GM19324 (cell line): ENCODE results near the gene FICD.
"Not testable (repeated sequence)": the region's sequence is repeated elsewhere in the genome, so short reads cannot be mapped to it uniquely, and the experiment has no call there.

ENCODE experiments used
- ATAC-seq: cut with Tn5 transposase; IDR thresholded peaks from one replicate; pipeline ENCODE4 v1.9.1; 2021; ENCODE audit warnings: mild to moderate bottlenecking, moderate library complexity; ENCODE audit not compliant: unreplicated experiment, low FRiP score

The FICD gene

GRCh38 chr12:108531929-108532848, 17.1 kb downstream of the FICD start:
- ATAC-seq: no peak

- no peak for ATAC-seq
Observed at GRCh38 chr12:108538146-108538545, 23.1 kb downstream of the FICD start.

GRCh38 chr12:108538616-108539195, 23.6 kb downstream of the FICD start:
- ATAC-seq: no peak

- ATAC-seq: no peak
Observed at GRCh38 chr12:108542320-108542719, 27.2 kb downstream of the FICD start.

- no peak for ATAC-seq
Observed at GRCh38 chr12:108543652-108544051, 28.6 kb downstream of the FICD start.

- no peak for ATAC-seq
Observed at GRCh38 chr12:108547686-108548085, 32.6 kb downstream of the FICD start.

GRCh38 chr12:108548954-108549521, 34.0 kb downstream of the FICD start:
- ATAC-seq: no peak

- ATAC-seq: no peak
Observed at GRCh38 chr12:108551535-108551934, 36.5 kb downstream of the FICD start.

GRCh38 chr12:108553799-108554198, 38.7 kb downstream of the FICD start:
- ATAC-seq: no peak

GRCh38 chr12:108555383-108555782, 40.3 kb downstream of the FICD start:
- ATAC-seq: not testable (repeated sequence)

- ATAC-seq: no peak
Observed at GRCh38 chr12:108559007-108559655, 44.1 kb downstream of the FICD start.

- no peak for ATAC-seq
Observed at GRCh38 chr12:108559748-108560147, 44.7 kb downstream of the FICD start.

GRCh38 chr12:108560321-108560721, 45.2 kb downstream of the FICD start:
- no peak for ATAC-seq

GRCh38 chr12:108560752-108561719, 46.0 kb downstream of the FICD start, which contains the start of gene SART3:
TSS of gene SART3 (minus strand) at chr12:108561173. CDS start at chr12:108561154, 19 bp downstream.
- ATAC-seq: peak; percentile 37

- no peak for ATAC-seq
Observed at GRCh38 chr12:108561852-108562347, 46.8 kb downstream of the FICD start.

- peak; percentile 74 for ATAC-seq
Observed at GRCh38 chr12:108562348-108563135, 47.5 kb downstream of the FICD start, which contains the start of gene ISCU. TSS of gene ISCU (plus strand) at chr12:108562596. CDS start at chr12:108562623, 27 bp downstream.

- peak; percentile 29 for ATAC-seq
Observed at GRCh38 chr12:108563136-108563803, 48.2 kb downstream of the FICD start.

GRCh38 chr12:108563804-108564151, 48.7 kb downstream of the FICD start:
- ATAC-seq: no peak
